GM18498 (cell line): Measurements from ENCODE around the gene CAP2.
"Not testable (repeated sequence)": the region's sequence is repeated elsewhere in the genome, so short reads cannot be mapped to it uniquely, and the experiment has no call there.

Experiments
- ATAC-seq: cut with Tn5 transposase; IDR thresholded peaks from one replicate; pipeline ENCODE4 v1.9.1; 2021; ENCODE audit warnings: mild to moderate bottlenecking, moderate library complexity; ENCODE audit not compliant: unreplicated experiment

CAP2 gene

DNA sequence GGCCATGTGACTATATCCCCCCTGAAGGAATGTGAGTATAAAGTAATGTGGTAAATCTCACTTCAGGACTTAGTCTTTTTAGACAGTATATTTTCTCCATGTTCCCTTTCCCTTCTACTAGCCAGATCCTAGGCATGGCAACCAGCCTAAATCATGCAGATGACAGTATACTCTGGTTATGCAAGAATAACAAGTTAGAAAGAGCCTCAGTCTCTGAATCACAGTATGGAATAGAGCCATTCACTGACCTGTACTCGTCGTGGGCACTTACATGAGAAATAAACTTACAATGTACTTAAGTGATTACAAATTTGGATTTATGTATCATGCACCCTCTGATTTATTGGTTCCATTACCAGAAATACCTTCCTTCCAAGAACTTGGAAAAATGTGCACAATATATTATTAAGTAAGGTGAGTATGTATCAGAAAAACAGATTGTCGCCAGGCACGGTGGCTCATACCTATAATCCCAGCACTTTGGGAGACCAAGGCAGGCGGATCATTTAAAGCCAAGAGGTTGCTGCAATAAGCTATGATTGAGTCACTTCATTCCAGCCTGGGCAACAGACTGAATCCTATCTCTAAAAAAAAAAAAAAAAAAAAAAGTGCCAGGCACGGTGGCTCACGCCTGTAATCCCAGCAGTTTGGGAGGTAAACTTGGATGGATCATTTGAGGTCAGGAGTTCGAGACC lies 181.6 kb downstream of the CAP2 start:
- ATAC-seq = no peak

DNA sequence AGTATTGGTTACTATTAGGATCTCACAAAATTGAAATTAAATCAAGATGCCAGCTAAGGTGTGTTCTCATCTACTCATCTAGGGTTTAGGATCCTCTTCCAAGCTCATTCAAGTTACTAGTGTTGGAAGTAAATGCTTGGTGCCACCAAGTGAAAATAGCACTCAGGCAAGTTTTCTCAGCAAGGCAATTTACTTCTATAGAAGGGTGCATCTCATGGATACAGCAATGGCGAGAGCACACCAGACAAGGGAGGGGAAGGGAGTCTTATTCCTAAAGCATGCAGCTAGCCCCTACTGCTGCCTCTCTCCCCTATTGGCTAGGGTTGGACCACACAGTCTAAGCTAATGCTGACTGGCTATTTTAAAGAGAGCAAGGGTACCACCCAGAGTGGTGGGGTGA lies 183.7 kb downstream of the CAP2 start:
- no peak for ATAC-seq

DNA sequence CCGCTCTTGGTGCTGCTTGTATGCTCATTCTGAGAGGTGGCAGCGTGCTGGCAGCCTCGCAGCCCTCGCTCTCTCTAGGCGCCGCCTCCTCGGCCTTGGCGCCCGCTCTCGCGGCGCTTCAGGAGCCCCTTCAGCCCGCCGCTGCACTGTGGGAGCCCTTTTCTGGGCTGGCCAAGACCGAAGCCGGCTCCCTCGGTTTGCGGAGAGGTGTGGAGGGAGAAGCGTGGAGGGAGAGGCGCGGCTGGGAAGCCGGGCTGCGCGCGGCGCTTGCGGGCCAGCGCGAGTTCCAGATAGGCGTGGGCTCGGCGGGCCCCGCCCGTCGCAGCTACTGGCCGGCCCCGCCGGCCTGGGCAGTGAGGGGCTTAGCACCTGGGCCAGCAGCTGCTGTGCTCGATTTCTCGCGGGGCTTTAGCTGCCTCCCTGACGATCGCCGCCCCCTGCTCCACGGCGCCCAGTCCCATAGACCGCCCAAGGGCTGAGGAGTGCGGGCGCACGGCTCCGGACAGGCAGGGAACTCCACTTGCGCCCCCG lies 187.2 kb downstream of the CAP2 start:
- no peak for ATAC-seq

DNA sequence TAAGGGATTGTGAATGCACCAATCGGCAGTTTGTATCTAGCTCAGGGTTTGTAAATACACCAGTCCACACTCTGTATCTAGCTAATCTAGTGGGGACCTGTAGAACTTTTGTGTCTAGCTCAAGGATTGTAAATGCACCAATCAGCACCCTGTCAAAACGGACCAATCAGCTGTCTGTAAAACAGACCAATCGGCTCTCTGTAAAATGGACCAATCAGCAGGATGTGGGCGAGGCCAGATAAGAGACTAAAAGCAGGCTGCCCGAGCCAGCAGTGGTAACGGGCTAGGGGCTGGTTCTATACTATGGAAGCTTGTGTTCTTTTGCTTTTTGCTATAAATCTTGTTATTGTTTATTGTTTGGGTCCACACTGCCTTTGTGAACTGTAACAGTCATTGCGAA lies 187.9 kb downstream of the CAP2 start:
- not testable (repeated sequence) for ATAC-seq

DNA sequence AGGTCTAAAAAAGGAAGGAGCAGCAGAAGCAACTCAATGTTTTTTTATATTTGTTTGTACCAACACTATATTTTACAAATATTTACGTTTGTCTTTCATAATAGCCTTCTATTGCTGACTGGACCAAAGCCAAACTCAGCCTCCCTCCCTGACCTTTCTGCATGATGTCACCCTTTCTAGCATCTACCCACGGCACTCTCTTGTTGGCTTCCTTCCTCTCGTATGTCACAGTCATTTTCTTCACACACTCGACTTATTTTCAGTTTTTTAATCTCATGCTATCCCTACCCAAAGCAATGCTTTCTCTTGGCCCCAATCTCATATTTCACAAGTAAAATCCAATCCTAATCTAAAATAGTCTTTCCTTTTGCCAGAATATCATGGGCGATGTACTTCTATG lies 190.4 kb downstream of the CAP2 start:
- no peak for ATAC-seq

DNA sequence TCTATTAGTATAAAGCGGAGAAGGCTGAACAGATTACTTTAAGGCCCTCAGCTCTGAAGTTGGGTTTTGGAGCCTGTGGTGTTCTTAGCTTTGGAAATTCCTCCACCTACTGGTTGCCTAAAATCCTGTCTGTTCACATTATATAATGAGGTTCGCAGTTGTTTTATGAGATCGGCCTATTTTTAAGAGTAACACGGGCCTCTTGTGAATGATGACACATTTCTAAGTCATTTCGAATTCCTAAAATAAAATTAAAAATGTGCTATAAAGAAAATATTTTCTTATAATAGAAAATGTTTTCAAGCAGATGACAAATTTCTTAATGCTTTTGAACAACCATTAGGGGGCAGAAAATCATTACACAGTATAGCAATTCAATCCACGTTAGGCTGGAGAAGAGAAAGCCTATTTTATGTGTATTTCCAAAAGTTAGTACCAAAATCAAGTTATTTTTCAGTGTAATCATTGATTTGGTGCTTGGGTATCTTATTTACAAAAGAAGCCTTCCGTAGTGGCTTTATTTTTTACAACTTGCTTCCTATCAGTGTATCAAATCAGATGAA lies 190.9 kb downstream of the CAP2 start:
- ATAC-seq = peak; percentile 62

DNA sequence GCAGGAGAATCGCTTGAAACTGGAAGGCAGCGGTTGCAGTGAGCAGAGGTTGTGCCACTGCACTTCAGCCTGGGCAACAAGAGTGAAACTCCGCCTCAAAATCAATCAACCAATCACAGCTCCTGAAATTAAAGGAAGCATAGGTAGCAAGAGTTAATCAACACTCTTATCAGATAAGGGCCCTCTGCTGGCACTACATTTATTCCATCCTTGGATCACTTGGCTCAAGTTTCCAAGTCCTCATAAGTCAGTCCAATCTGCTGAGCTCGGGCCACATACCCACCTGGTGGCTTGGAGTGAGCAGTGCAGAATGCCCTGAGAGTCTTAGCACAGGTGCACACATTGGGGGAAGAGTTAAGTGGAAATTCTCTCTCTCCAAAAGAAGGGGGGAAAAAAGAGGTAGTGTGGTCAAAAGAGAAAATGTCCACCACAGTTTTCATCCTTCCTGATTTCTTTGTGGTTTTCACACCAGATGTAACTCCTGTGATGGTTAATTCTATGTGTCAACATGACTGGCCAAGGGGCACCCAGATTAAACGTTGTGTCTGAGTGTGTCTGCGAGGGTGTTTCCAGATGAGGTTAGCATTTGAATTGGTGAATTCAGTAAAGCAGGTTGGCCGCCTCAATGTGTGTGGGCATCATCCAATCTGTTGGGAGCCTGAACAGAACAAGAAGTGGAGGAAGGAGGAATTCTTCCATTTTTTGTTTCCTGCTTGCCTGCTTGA lies 192.5 kb downstream of the CAP2 start:
- no peak for ATAC-seq

DNA sequence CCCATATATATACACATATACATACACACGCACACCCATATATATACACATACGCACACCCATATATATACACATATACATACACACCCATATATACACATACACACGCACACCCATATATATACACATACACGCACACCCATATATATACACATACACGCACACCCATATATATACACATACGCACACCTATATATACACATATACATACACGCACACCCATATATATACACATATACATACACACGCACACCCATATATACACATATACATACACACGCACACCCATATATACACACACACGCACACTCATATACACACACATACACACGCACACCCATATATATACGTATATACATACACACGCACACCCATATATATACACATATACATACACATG lies 193.2 kb downstream of the CAP2 start:
- ATAC-seq = not testable (repeated sequence)

DNA sequence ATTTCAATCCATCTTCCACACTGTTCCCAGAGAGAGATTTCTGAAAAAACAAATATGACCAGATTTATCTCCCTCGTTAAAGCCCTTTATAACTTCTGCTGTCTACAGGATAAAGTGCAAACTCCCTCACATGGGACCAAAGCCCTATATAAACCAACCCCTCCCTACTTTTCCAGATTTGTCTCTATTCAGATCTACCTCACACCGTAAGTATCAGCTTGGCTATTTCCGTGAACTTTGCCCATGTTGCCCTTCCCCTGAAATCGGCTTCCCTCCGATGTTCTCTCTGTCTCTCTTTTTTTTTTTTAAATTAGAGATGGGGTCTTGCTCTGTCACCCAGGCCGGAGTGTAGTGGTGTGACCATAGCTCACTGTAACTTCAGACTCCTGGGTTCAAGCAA lies 194.6 kb downstream of the CAP2 start:
- no peak for ATAC-seq

DNA sequence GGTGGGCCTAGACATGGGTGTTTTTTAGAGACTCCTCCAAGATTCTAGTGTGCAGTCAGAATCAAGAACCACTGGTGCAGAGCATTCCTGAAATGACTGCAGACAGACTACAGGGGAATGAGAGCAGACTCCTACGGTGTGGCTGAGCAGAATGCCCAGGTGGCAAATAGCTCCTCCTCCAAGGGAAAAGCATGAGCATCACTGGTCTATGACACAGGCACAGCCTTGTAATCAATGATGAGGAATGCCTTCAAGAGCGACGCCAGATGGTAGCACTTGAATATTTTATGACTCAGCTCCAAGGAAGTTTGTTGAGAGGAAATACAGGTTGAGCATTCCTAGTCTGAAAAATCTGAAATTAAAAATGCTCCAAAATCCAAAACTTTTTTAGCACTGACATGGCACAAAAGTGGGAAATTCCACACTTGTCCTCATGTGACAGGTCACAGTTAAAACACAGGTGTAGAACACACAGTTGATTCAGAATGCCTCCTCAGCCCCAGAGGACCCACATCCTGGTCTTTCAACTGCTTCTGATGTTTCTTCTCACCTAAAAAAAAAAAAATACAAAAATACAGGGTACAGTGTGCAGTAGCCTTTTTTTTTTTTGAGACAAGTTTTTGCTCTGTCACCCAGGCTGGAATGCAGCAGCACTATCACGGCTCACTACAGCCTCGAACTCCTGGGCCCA lies 196.2 kb downstream of the CAP2 start:
- ATAC-seq = no peak

DNA sequence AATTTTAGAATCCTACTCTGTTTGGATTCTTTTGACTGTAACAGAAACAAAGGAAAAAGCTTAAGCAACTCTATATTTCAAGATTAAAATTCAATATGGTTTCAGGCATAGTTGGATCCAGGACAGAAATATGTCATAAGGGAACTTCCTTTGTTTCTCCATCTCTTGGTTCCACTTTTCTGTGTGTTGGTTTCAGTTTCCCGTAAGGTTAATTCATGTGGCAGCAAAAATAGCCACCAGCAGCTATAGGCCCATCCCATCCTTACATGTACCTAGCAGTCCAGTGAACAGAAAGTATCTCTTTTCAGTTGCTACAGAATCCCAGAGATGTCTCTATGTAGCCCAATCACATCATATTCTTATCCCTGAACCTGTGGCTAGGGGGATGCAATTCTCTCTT lies 197.9 kb downstream of the CAP2 start:
- ATAC-seq = no peak

DNA sequence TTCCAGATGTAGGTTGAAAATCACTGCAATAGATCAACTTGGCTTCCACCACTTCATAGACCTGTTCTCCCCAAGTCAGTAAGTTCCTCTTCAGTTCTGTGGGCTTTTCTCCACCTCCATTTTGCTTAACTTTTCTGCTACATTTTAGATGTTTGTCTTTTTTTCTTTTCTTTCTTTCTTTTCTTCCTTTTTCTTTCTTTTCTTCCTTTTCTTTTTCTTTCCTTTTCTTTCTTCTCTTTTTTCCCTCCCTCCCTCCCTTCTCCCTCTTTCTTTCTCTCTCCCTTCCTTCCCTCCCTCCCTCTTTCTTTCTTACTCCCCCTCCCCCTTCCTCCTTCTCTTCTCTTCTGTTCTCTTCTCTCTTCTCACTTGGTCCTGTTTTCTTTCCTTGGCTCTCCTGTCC lies 199.9 kb downstream of the CAP2 start:
- ATAC-seq = no peak

DNA sequence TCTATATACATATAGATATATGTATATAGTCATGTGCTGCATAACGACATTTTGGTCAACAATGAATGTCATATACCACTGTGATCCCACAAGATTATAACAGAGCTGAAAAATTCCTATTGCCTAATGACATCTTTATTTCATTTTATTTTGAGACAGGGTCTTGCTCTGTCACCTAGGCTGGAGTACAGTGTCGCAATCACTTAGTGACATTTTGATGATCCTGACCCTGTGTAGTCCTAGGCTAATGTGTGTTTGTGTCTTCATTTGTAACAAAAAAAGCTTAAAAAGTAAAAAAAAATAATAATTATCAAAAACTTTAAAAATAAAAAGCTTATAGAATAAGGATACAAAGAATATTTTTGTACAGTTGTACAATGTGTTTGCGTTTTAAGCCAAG lies 202.7 kb downstream of the CAP2 start:
- ATAC-seq = no peak

DNA sequence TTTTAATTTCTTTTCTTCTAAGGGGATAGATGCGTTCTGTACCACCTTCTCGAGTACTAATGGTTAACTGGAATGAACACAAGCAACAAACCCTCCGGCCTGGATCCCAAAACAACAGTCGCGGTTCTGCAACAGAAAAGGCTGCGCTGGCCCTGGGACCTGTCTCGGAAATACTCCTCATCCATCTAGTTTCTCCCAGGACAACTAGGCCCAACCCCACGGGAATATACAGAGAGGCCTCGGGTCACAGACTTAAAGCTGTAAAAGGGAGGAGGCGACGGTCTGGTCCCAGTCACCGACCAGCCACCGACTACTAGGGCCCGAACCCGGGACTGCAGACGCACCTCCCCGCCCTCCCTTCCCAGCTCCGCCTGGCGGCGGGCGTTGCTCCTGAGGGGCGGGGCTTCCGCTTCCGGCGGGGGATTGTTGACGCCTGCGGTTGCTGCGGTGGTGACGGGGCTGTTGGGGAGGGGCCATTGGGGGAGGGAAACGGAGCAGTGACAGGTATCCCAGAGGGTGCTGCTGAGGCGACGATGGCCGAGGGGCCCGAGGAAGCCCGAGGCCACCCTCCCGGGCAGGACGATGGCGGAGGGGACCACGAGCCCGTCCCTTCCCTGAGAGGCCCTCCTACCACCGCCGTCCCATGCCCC lies 206.6 kb downstream of the CAP2 start, which contains the start of gene FAM8A1:
TSS of gene FAM8A1 (plus strand) at position 426 of the 650 bp plus-strand sequence. CDS start at position 534, 108 bp downstream.
- ATAC-seq = peak; percentile 91

DNA sequence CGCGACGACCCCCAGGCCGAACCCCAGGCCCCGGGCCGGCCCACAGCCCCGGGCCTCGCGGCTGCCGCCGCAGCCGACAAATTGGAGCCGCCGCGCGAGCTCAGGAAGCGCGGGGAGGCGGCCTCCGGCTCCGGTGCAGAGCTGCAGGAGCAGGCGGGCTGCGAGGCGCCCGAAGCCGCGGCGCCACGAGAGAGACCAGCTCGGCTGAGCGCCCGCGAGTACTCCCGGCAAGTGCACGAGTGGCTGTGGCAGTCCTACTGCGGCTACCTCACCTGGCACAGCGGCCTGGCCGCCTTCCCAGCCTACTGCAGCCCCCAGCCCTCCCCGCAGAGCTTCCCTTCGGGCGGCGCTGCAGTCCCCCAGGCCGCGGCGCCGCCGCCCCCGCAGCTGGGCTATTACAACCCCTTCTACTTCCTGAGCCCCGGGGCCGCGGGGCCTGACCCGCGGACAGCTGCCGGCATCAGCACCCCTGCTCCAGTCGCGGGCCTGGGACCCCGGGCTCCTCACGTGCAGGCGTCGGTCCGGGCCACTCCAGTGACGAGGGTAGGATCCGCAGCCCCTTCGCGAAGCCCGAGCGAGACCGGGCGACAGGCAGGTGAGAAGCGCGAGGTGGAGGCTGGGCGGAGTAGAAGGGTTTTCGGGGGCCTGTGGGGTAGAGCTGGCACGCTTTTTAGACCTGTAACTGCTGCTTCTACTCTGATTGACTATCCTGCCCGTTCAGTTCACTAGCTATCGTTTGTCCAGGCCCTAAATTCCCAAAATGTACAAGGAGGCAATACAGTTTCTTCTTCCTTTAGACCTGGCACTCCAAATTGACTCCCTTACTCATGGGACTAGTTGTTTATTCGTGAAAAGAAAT lies 207.4 kb downstream of the CAP2 start:
- peak; percentile 58 for ATAC-seq

DNA sequence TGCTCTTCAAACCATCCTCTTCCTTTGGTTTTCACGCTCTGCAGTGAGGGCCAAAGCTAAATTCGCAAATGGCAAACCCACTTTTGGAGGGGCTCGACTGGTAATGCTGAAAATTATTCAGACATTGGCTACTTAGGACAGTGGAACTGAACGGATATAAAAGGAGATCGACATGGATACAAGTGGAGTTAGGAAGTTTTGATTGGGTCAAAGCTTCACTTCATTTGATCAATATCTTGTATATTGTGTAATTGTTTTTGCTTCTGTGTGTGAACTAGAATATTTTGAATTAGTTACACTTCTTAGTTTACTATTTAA lies 207.9 kb downstream of the CAP2 start:
- no peak for ATAC-seq

DNA sequence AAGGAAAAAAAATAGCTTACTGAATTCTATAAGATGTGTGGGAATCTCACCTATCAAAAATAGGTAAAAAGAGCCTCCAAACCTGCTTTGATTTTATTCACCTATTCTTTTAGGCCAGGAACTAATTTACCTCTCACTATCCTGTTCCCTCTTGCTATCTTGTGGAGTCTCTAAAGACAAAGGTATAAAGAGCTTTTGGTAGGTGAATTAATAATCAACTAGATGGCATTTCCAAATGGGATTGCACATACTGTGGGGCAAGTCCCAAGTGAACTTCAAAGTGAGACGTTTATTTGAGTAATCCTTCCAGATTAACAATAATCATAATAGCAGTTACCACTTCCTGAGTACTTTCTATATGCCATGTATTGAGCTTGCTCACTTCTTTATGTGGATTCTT lies 209.5 kb downstream of the CAP2 start:
- no peak for ATAC-seq

DNA sequence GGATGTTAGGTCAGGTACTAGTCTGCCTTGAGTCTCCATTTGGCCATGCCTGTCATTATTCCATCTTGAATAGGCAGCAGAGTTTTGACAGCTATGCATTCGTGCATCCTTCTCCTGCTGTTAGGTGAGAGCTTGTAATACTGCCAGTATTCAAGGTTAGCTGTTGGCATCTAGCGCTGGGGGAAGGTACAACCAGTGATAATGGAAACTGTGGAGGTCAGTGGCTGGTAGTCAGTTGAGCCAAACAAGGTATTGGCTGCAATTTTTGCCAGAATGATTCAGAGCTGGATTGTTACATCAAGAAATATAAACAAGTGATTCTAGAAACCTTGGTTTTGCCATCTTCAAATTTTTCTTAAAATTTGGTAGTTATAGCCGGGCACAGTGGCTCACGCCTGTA lies 213.2 kb downstream of the CAP2 start:
- no peak for ATAC-seq
